OCI-M1 (cell line): ENCODE results near the gene MAN1A2.
"Not testable (repeated sequence)": the region's sequence is repeated elsewhere in the genome, so short reads cannot be mapped to it uniquely, and the experiment has no call there.

Source experiments
- DNase-seq: peaks from one replicate; lab custom pipeline; 2025; lab: John Stamatoyannopoulos, UW

The MAN1A2 gene

DNA sequence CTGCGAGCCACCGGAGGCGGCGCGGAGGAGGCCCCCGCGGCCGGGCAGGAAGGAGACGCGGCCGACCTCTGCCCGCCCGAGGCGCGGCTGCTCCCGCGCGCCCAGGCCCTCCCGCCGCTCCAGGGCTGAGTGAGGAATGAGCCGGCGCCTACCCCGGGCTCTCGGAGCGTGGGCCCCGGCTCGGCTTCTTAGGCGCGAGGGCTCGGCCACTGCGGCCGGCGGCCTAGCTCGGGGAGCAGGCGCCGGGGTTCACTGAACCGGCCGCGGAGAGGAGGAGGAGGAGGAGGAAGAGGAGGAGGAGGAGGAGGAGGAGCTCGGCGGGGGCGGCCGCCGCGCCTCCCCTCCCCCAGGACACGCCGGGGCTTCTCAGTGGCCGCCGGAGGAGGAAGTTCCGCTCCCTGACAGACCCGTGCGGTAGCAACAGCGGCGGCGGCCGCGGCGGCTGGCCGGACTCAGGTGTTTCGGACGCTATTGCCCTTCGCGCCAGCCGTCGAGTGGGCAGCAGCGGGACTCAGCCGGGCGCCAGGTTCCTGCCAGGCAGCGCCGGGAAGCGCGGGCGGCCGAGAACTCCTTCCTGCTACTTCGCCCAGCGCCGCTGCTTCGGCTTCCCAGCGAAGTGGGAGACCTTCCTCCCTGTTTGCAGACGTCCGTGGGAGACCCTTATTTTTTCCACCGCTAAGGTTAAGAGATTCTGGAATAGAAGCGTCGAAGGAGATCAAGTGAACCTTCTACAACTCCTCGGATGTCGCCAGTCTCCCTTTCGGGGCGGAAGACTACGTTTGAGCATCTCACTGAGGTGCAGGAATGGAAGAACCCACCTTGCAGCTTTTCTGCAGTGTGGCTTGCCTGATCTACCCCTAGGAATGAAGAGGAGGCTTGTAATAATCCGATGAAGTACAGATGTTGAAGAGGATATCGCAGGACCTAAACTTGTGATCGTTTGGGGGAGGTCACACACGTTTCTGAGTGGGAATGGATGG lies at the start of gene MAN1A2:
Gene MAN1A2 (plus strand): TSS at position 404 of the 980 bp plus-strand sequence. CDS start 735 bp downstream, outside the sequence.
- peak; percentile 89 for DNase-seq

DNA sequence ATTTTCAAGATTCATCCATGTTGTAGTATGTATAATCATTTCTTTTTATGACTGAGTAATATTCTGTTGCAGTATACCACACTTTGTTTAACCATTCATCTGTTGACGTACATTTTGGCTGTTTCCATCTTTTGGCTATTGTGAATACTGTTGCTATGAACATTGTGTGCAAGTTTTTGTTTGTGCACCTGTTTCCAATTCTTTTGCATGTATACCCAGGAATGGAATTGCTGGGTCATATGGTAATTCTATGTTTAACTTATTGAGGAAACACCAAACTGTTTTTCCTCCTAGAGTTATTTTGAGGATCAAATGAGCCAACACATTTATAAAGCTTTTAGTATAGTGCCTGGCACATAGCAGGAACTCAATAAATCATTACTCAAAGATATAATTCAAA lies 49.2 kb upstream of the MAN1A2 start:
- no peak for DNase-seq

- no peak for DNase-seq
Observed at GRCh38 chr1:117318426-117318825, 48.8 kb upstream of the MAN1A2 start.

GRCh38 chr1:117320515-117320914 lies 46.7 kb upstream of the MAN1A2 start:
- no peak for DNase-seq

- DNase-seq: peak; percentile 13
Observed at GRCh38 chr1:117321680-117322609, 45.3 kb upstream of the MAN1A2 start.

DNA sequence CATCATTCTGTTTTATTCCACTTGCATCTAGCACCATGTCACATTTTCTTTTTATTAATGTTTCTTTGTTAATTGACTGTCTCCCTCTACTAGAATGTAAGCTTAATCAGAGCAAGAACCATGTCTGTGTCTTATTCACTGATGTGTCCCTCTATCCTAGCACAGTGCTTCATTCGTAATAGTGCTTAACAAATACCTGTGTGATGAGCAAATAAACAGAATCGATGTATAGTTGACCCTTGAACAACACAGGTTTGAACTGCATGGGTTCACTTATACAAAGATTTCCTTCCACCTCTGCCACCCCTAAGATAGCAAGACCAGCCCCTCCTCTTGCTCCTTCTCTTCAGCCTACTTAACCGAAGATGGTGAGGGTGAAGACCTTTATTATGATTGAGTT lies 42.9 kb upstream of the MAN1A2 start:
- DNase-seq: no peak

GRCh38 chr1:117326035-117326434 lies 41.2 kb upstream of the MAN1A2 start:
- DNase-seq: not testable (repeated sequence)

DNA sequence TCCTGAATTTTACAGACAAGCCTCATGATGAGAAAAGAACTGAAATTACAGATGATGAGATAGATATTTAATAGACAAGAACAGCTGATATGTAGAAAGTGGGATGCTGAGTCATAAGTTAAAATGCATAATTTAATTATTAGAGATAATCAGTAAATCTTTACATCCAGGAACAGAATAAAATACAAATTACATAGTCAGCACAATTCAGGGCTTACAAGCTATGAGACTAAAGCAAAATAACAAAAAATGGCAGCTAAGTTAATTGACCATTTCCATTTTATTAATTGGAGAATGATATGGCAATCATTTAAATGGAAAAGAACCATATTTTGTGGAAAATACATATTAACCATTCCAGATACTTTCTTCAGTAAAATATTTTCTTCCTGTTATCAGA lies 40.2 kb upstream of the MAN1A2 start:
- DNase-seq: no peak

DNA sequence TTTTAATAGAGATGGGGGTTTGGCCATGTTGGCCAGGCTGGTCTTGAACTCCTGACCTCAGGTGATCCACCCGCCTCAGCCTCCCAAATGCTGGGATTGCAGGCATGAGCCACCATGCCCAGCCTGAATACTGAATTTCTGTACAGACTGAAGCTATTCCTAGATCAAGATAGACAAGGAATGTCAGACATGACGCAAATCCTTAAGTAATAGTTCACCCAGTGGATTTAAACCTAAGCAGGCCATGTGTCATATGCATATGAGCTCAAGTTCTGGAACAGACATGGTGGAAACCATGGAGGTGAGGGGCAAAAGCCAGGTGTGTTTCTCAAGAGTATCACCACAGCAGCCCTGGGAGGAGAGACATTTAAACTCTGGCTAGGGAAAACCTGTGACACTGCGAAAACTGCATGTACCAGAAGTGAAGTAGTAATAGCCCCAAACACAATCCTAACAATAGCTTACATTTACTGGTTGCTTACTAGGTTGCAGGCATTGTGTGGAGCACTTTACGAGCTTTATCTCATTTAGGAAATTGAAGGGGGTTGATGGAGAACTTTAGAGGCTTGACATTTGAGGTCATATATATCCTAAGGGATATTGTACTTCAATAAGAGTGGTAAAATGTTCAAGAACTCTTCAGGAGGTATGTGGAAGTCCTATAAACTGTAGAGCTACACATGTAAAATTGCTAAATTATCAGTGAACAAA lies 31.7 kb upstream of the MAN1A2 start:
- DNase-seq: no peak

GRCh38 chr1:117336088-117336817 lies 31.0 kb upstream of the MAN1A2 start:
- no peak for DNase-seq

- peak; percentile 89 for DNase-seq
Observed at GRCh38 chr1:117339866-117340700, 27.2 kb upstream of the MAN1A2 start.

- DNase-seq: no peak
Observed at GRCh38 chr1:117341123-117341522, 26.1 kb upstream of the MAN1A2 start.

DNA sequence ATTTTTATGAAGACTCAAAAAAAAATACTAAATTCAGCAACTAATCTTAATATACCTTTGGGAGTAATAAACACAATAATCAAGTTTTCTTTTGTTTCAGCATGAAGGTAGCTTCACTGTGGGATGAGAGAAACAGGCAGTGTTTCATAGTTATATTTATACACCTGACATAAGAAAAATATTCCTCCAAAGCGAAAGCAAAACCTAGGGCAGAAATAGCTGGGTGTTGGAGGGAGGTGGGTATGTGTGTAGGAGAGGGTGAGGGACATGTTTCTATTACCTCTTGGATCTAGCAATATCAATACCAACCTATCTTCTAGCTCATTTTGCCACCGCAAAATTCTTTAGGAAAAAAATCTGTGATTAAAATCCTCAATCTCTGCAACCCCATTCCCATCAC lies 24.9 kb upstream of the MAN1A2 start:
- peak; percentile 43 for DNase-seq

DNA sequence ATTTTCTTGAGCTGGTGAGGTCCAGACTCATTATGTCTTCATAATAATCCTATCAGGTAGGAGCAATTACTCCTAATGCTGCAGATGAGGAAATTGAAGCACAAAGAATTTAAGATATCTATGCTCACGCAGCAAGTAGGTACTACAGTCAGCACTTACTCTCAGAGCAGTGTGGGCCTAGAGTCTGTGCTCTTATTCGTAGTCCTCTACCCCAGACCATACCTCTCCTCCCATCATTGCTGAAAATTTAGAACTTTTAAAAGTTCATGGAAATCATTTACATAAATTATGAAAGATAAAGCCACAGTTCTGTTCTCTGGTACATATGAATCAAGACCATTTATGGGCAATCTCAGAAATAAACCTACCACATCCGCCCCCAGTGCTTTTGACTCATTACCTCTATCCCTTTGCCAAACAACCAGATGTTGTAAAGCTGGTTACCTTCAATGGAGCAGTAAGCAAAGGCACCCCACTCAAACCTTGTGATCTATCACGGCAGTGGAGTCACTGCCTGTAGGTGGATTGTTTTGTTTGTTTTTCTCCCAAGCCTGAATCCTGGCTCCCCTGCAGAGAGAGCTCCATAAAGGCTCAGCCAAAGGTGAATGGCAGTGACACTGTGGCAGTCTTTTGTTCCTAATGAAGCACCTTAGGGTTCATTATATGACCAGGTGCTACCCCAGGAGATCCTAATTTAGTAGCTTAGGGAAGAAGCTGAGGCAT lies 20.9 kb upstream of the MAN1A2 start:
- no peak for DNase-seq

DNA sequence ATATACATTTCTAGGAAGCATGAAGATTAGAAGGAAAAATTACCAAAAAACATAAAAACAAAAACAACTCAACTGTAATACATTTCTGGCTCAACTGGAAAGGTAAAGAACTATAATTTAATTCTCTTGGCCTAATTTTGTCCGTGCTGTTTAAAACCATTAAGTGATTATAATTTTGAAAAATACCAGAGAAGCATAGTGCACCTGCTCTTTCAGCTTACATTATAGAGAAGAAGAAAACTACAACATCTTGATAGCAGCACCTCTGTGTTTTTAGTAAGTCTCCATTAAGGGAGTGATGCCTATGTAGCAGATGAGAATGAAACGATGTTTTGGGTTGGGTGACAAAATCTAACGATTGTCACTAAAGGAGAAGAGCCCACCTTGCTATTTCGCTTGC lies 19.3 kb upstream of the MAN1A2 start:
- DNase-seq: no peak

DNA sequence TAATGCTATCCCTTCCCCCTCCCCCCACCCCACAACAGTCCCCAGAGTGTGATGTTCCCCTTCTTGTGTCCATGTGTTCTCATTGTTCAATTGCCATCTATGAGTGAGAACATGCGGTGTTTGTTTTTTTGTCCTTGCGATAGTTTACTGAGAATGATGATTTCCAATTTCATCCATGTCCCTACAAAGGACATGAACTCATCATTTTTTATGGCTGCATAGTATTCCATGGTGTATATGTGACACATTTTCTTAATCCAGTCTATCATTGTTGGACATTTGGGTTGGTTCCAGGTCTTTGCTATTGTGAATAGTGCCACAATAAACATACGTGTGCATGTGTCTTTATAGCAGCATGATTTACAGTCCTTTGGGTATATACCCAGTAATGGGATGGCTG lies 14.6 kb upstream of the MAN1A2 start:
- DNase-seq: not testable (repeated sequence)

DNA sequence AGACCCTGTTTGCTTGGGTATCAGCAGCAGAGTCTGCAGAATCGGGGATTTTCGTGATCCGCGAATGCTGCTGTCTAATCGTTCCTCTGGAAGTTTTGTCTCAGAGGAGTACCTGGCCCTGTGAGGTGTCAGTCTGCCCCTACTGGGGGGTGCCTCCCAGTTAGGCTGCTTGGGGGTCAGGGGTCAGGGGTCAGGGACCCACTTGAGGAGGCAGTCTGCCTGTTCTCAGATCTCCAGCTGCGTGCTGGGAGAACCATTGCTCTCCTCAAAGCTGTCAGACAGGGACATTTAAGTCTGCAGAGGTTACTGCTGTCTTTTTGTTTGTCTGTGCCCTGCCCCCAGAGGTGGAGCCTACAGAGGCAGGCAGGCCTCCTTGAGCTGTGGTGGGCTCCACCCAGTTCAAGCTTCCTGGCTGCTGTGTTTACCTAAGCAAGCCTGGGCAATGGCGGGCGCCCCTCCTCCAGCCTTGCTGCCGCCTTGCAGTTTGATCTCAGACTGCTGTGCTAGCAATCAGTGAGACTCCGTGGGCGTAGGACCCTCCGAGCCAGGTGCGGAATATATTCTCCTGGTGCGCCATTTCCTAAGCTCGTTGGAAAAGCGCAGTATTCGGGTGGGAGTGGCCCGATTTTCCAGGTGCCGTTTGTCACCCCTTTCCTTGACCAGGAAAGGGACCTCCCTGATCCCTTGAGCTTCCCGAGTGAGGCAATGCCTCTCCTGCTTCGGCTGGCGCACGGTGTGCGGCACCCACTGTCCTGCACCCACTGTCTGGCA lies 9.2 kb upstream of the MAN1A2 start:
- DNase-seq: not testable (repeated sequence)

- DNase-seq: not testable (repeated sequence)
Observed at GRCh38 chr1:117358604-117358887, 8.7 kb upstream of the MAN1A2 start.
